GM12873 (cell line): ENCODE results near the gene INPP5A.

Experiments used
- TF ChIP-seq, protein P1 (sequence below): IDR thresholded peaks from 2 replicates; pipeline ENCODE4 v1.5.1; 2012; ENCODE audit warnings: low read depth, mild to moderate bottlenecking, moderate library complexity, low read length, control low read depth; ENCODE audit not compliant: insufficient read depth; ENCODE audit errors: missing control alignments

The INPP5A gene

DNA sequence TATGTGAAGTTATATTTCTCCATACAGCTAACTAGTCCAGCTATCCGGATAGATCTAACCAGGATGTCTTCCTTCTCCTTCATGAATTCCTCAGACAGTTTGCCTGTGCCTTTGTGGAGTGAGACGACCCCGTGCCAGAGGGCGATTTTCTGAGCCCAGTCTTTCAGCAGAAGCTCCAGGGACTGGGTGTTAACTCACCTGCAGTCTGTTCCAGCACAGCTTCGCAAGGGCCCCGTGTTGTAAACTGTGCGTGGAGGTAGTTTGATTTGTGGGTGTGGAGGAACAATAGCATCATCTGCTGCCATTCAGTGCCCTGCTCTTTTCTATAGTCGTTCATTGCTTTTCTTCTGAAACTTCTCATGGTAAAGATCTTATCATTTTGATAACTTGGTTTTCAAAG is 103.8 kb downstream of the INPP5A start:
- TF ChIP-seq, protein P1, sequence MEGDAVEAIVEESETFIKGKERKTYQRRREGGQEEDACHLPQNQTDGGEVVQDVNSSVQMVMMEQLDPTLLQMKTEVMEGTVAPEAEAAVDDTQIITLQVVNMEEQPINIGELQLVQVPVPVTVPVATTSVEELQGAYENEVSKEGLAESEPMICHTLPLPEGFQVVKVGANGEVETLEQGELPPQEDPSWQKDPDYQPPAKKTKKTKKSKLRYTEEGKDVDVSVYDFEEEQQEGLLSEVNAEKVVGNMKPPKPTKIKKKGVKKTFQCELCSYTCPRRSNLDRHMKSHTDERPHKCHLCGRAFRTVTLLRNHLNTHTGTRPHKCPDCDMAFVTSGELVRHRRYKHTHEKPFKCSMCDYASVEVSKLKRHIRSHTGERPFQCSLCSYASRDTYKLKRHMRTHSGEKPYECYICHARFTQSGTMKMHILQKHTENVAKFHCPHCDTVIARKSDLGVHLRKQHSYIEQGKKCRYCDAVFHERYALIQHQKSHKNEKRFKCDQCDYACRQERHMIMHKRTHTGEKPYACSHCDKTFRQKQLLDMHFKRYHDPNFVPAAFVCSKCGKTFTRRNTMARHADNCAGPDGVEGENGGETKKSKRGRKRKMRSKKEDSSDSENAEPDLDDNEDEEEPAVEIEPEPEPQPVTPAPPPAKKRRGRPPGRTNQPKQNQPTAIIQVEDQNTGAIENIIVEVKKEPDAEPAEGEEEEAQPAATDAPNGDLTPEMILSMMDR: no peak

DNA sequence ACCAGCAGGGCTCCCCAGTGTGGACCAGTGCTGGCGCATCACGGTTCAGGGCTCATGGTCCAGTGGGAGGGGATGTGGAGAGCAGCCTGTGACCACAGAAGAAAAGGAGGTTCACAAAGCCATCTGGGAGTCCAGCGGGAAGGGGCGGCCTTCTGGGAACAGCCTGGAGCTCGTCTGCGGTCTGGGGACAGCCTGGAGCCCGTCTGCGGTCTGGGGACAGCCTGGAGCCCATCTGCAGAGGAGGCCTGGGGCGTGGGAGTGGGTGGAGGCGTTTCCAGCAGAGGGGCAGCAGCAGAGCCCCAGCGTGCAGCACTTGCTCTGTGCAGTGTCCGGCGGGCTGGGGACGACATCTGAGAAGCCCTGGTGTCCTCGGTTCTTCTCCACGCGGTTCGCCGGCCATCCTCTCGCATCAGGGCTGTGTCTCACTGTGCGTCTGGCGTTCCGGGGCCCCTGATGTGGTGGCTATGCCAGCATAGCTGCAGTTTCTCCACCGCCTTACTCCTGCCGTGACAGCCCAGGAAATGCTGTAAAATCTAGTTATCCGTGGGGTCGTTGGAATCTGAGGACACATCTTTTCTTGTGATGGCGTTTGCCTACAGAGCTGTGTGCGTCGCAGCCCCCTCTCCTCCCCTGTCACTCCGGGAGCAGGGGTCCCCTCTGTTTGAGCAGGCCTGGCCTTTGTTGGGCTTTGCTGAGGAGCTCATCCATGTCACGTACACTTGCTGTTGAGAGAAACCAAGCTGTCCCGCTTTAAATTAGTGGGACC is 104.6 kb downstream of the INPP5A start:
- TF ChIP-seq, protein P1: no peak

DNA sequence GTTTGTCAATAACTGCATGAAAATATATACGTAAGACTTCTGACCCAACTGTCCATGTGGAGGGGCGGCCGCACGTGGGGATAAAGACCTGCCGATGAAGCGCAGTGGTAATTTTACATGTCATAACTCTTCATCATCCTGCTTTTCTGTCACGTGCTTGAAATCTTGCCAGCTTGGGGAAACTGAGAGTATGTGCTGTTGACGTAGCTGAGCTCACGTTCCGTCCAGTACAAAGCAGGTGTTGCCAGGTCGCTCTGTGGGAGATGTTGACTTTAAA is 105.1 kb downstream of the INPP5A start:
- TF ChIP-seq, protein P1: no peak

DNA sequence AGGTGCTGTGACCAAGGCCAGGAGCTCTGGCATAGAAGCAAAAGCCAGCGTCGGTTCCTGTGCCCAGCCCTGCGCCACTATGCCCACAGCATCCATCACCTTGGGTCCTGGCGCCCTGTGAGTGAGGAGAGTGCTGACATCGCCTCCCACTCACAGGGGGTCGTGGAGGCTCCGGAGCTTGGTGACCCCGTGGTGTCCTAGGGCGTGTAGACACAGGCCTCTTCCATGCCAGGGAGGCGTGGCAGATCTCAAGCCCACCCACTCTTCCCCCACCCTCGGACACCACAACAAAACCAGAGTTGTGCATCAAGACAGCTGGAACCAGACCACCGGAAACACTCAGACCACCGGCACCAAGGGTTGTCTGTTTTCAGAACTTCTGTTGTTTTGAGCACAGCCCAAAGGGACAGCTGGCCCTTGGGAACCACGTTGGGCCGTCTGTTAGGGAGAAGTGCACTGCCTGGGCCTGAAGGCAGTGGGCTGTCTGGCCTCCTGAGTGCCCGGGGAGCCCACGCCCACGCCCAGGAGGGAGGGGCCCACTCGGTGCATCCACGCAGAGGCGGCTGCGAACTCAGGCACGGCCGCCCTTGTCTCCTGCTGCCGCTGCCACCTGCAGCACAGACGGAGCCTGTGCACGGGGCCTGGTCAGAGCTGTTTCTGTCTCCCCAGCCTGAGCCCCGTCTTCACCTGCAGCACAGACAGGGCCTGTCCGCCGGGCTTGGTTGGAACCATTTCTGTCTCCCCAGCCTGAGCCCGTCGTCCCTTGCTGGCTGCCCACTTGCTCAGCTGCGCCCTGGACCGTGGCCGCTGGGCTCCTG is 106.3 kb downstream of the INPP5A start:
- TF ChIP-seq, protein P1: no peak

DNA sequence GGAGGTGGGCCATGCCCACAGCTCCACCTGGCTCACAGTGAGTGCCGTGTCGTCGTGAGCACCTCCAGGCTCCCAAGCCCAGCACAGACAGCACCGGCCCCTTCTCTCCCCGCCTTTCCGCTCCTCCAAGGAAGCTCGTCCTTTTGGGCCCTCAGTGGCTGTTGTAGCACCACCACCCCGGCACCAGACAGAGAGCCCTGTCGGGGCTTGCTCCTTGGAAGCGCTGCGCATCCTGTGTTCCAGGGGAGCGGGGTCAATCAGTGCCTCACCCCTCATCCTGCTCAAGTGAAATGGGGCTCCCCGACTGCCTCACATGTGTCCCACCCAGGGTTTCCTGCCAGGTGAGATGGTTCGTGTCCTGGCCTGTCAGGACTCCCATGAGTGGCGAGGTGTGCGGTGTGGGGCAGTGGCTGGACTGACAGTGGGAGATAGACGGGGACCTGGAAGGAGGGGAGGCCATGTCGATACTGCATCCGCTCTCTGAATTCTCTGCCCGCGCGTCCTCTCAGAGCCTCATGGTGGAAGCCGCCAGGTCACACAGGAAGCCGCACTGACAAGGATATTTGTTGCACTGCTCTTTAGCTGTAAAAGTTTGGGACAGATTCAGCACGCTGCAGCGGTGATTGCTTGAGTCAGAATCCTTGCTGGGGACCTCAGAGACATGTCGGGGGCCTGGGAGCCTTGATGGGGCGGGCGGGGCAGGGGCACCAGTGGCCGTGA is 107.1 kb downstream of the INPP5A start:
- TF ChIP-seq, protein P1: no peak

DNA sequence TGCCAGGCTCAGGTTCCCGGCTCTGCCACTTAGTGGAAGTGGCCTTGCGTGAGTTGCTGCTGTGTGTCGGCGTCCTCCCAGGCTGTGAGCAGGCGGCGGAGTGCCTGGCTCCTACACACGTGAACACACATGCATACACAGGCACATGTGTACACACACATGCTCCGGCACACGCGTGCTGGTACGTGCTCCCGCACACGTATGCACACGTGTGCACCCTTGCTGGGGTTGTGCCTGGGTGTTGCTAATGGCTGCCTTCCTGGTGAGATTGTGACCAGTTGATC is 107.6 kb downstream of the INPP5A start:
- TF ChIP-seq, protein P1: no peak
